ENCODE results near the gene CFAP157.
"Not testable (repeated sequence)": the region's sequence is repeated elsewhere in the genome, so short reads cannot be mapped to it uniquely, and the experiment has no call there.

The CFAP157 gene

GRCh38 chr9:127755061-127756060 is 48.6 kb downstream of the CFAP157 start:
- H3K4me3 ChIP-seq (ENCODE audit: low read length) = no peak overlapping the region
- no peak for DNase-seq (ENCODE audit: low read depth)
- TF ChIP-seq CTCF (conservative IDR thresholded peaks at IDR 0.05; ENCODE audit: low read length) = no peak

GRCh38 chr9:127756233-127756632 is 49.4 kb downstream of the CFAP157 start:
- DNase-seq (ENCODE audit: low read depth) = no peak
- no peak for TF ChIP-seq CTCF (conservative IDR thresholded peaks at IDR 0.05; ENCODE audit: low read length)
- H3K4me3 ChIP-seq (ENCODE audit: low read length) = no peak overlapping the region

GRCh38 chr9:127756776-127757175 is 50.0 kb downstream of the CFAP157 start:
- not testable (repeated sequence) for DNase-seq (ENCODE audit: low read depth); H3K4me3 ChIP-seq (ENCODE audit: low read length)

- no peak for DNase-seq (ENCODE audit: low read depth)
- no peak overlapping the region for H3K4me3 ChIP-seq (ENCODE audit: low read length)
- TF ChIP-seq CTCF (conservative IDR thresholded peaks at IDR 0.05; ENCODE audit: low read length) = no peak
Observed at GRCh38 chr9:127758843-127759242, 52.1 kb downstream of the CFAP157 start.

- H3K4me3 ChIP-seq (ENCODE audit: low read length) = no peak overlapping the region
- TF ChIP-seq CTCF (conservative IDR thresholded peaks at IDR 0.05; ENCODE audit: low read length) = no peak
- no peak for DNase-seq (ENCODE audit: low read depth)
Observed at GRCh38 chr9:127761061-127761460, 54.3 kb downstream of the CFAP157 start.

GRCh38 chr9:127761491-127761956 is 54.7 kb downstream of the CFAP157 start:
- no peak for TF ChIP-seq CTCF (conservative IDR thresholded peaks at IDR 0.05; ENCODE audit: low read length)
- no peak for DNase-seq (ENCODE audit: low read depth)
- H3K4me3 ChIP-seq (ENCODE audit: low read length) = no peak overlapping the region

GRCh38 chr9:127762111-127762676 is 55.4 kb downstream of the CFAP157 start:
- no peak overlapping the region for H3K4me3 ChIP-seq (ENCODE audit: low read length)
- TF ChIP-seq CTCF (conservative IDR thresholded peaks at IDR 0.05; ENCODE audit: low read length) = no peak
- DNase-seq (ENCODE audit: low read depth) = no peak

All from AG10803 (cell line).